ENCODE data around the gene ANXA8L1.
"Not testable (repeated sequence)": the region's sequence is repeated elsewhere in the genome, so short reads cannot be mapped to it uniquely, and the experiment has no call there.

DNA sequence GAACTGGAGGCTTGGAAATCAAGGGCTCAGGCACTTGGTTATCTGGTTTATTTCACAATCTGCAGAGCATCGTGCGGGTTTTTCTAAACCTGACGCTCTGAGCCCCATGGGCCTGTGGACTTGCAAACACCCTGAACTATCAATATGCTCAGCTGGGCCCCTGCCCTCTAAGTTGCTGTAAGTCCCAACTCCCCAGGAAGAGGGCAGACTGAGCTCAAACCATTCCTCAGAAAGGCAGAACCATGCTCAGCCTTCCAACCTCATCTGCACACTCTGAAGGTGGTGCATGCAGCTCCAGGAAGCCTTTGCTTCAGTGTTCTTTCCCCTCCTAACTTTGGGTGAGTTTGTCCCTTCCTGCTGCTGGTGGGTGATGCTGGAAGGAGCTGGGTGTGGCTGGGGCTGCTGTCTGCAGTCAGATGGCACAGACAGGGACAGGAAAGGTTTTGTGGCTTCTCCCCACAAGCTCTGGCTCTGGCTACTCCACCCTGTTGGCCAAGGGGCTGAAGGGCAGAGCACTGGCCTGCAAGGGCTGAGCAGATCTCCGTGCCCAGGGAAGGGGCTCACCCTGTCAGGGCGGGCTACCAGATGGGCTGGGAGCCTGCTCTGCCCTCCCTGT, 3.8 kb downstream of the ANXA8L1 start:
- TF ChIP-seq, protein P1, sequence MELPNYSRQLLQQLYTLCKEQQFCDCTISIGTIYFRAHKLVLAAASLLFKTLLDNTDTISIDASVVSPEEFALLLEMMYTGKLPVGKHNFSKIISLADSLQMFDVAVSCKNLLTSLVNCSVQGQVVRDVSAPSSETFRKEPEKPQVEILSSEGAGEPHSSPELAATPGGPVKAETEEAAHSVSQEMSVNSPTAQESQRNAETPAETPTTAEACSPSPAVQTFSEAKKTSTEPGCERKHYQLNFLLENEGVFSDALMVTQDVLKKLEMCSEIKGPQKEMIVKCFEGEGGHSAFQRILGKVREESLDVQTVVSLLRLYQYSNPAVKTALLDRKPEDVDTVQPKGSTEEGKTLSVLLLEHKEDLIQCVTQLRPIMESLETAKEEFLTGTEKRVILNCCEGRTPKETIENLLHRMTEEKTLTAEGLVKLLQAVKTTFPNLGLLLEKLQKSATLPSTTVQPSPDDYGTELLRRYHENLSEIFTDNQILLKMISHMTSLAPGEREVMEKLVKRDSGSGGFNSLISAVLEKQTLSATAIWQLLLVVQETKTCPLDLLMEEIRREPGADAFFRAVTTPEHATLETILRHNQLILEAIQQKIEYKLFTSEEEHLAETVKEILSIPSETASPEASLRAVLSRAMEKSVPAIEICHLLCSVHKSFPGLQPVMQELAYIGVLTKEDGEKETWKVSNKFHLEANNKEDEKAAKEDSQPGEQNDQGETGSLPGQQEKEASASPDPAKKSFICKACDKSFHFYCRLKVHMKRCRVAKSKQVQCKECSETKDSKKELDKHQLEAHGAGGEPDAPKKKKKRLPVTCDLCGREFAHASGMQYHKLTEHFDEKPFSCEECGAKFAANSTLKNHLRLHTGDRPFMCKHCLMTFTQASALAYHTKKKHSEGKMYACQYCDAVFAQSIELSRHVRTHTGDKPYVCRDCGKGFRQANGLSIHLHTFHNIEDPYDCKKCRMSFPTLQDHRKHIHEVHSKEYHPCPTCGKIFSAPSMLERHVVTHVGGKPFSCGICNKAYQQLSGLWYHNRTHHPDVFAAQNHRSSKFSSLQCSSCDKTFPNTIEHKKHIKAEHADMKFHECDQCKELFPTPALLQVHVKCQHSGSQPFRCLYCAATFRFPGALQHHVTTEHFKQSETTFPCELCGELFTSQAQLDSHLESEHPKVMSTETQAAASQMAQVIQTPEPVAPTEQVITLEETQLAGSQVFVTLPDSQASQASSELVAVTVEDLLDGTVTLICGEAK (IDR thresholded peaks at IDR 0.05) = not testable (repeated sequence)
- TF ChIP-seq, protein P1 (CRISPR knock-in tag; IDR thresholded peaks at IDR 0.05) = not testable (repeated sequence)
- TF ChIP-seq, protein P2, sequence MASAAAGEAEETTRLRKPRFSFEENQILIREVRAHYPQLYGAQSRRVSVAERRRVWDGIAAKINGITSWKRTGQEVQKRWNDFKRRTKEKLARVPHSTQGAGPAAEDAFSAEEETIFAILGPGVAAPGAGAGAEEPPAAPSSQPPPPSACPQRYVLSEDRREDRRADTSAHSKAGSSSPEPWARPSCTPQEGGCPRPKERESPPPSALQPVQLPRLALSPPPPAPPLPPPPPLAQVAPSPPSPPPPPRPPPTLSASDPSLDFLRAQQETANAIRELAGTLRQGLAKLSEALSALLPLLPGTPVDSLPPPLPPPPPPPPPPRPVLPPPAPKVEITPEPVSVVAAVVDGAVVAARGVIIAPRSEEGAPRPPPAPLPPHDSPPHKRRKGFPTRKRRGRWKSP (CRISPR knock-in tag; IDR thresholded peaks at IDR 0.05) = not testable (repeated sequence)
- TF ChIP-seq, protein P3, sequence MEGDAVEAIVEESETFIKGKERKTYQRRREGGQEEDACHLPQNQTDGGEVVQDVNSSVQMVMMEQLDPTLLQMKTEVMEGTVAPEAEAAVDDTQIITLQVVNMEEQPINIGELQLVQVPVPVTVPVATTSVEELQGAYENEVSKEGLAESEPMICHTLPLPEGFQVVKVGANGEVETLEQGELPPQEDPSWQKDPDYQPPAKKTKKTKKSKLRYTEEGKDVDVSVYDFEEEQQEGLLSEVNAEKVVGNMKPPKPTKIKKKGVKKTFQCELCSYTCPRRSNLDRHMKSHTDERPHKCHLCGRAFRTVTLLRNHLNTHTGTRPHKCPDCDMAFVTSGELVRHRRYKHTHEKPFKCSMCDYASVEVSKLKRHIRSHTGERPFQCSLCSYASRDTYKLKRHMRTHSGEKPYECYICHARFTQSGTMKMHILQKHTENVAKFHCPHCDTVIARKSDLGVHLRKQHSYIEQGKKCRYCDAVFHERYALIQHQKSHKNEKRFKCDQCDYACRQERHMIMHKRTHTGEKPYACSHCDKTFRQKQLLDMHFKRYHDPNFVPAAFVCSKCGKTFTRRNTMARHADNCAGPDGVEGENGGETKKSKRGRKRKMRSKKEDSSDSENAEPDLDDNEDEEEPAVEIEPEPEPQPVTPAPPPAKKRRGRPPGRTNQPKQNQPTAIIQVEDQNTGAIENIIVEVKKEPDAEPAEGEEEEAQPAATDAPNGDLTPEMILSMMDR (CRISPR knock-in tag; IDR thresholded peaks at IDR 0.05) = not testable (repeated sequence)
- not testable (repeated sequence) for TF ChIP-seq ZFP36 (IDR thresholded peaks at IDR 0.05; ENCODE audit: borderline replicate concordance, low read depth, low read length, partially characterized antibody); KDM4B (CRISPR knock-in tag; IDR thresholded peaks at IDR 0.05); ZNF230 (CRISPR knock-in tag; IDR thresholded peaks at IDR 0.05); HNRNPUL1 (IDR thresholded peaks at IDR 0.05; ENCODE audit: low read depth, low read length); ZNF335 (CRISPR knock-in tag; IDR thresholded peaks at IDR 0.05)

Data from HepG2 (cell line).